Suprapubic skin (tissue), 3 donors: ENCODE measurements around the gene SERPINB7.

Source experiments
- CTCF ChIP-seq, 2 donors: fragments of 200-600 bp in 1 of 2; fragments of 450-650 bp in 1 of 2; sonication (generic) in 1 of 2; IDR thresholded peaks; one replicate each; pipeline ENCODE4 v1.5.1; 2016 to 2019; ENCODE audit warnings: antibody characterized with exemption in 2 of 2, mild to moderate bottlenecking in 1 of 2, moderate library complexity in 1 of 2
- EP300 ChIP-seq: sonication (generic); formaldehyde crosslinking; IDR thresholded peaks from one replicate; pipeline ENCODE4 v1.6.1; 2017; ENCODE audit warnings: antibody characterized with exemption

DNA sequence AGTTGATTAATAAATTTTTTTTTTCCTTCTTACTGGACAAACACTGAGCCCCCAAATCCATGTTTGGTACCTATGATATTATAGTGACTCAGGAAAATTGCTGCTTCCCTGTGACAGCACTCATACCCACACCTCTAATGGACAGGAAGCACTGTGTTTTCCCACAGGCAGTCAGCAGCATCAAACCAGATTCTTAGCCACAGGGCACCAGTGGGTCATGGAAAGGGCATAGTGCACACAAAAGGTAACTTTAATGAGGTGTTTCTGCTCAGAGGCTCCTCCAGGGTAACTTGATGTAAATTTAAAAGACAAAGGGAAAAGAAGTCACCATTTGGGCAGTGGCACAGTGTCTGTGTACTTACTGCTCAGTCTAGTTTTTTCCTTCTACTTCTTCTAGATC is 38.3 kb upstream of the SERPINB7 start:
- TF ChIP-seq CTCF (IDR thresholded peaks at IDR 0.05), result no peak
- TF ChIP-seq EP300, result no peak
